Measurements from ENCODE around the gene LMO1.

The LMO1 gene

GRCh38 chr11:8225589-8226036, 38.1 kb downstream of the LMO1 start:
- DNase-seq (ENCODE audit: low read depth) = peak; percentile 74

GRCh38 chr11:8224711-8225110, 39.0 kb downstream of the LMO1 start:
- no peak for DNase-seq (ENCODE audit: low read depth)

GRCh38 chr11:8224161-8224591, 39.5 kb downstream of the LMO1 start:
- DNase-seq (ENCODE audit: low read depth) = no peak

- peak; percentile 43 for DNase-seq (ENCODE audit: low read depth)
Measured at GRCh38 chr11:8223513-8223900, 40.2 kb downstream of the LMO1 start.

- DNase-seq (ENCODE audit: low read depth) = no peak
Measured at GRCh38 chr11:8222820-8223512, 40.7 kb downstream of the LMO1 start.

GRCh38 chr11:8221917-8222495, 41.7 kb downstream of the LMO1 start:
- DNase-seq (ENCODE audit: low read depth) = no peak

- DNase-seq (ENCODE audit: low read depth) = no peak
Measured at GRCh38 chr11:8221046-8221723, 42.5 kb downstream of the LMO1 start.

GRCh38 chr11:8220261-8221045, 43.2 kb downstream of the LMO1 start:
- no peak for DNase-seq (ENCODE audit: low read depth)

- peak; percentile 66 for DNase-seq (ENCODE audit: low read depth)
Measured at GRCh38 chr11:8219257-8220021, 44.2 kb downstream of the LMO1 start.

- DNase-seq (ENCODE audit: low read depth) = no peak
Measured at GRCh38 chr11:8218840-8219239, 44.8 kb downstream of the LMO1 start.

- DNase-seq (ENCODE audit: low read depth) = no peak
Measured at GRCh38 chr11:8218409-8218808, 45.3 kb downstream of the LMO1 start.

- DNase-seq (ENCODE audit: low read depth) = no peak
Measured at GRCh38 chr11:8217926-8218325, 45.8 kb downstream of the LMO1 start.

GRCh38 chr11:8217136-8217535, 46.5 kb downstream of the LMO1 start:
- no peak for DNase-seq (ENCODE audit: low read depth)

GRCh38 chr11:8213376-8213775, 50.3 kb downstream of the LMO1 start:
- no peak for DNase-seq (ENCODE audit: low read depth)

GRCh38 chr11:8209208-8209807, 54.4 kb downstream of the LMO1 start:
- no peak for DNase-seq (ENCODE audit: low read depth)

- DNase-seq (ENCODE audit: low read depth) = peak; percentile 60
Measured at GRCh38 chr11:8207080-8208000, 56.3 kb downstream of the LMO1 start.

GRCh38 chr11:8206251-8207079, 57.2 kb downstream of the LMO1 start:
- no peak for DNase-seq (ENCODE audit: low read depth)

- no peak for DNase-seq (ENCODE audit: low read depth)
Measured at GRCh38 chr11:8205566-8205965, 58.1 kb downstream of the LMO1 start.

- DNase-seq (ENCODE audit: low read depth) = no peak
Measured at GRCh38 chr11:8204596-8204995, 59.1 kb downstream of the LMO1 start.

All from ELR (cell line).